DOHH2 (cell line): ENCODE results near the gene TMTC2.

ENCODE experiments used
- H3F3A ChIP-seq: fragments of 200-600 bp; sonication (generic), shearing (Covaris generic); 2 replicates; pipeline ENCODE4 v1.6.0; 2016; ENCODE audit warnings: antibody characterized with exemption, mild to moderate bottlenecking; ENCODE audit not compliant: control insufficient read depth, insufficient read depth
- H3K27ac ChIP-seq: fragments of 200-600 bp; sonication (generic); 2 replicates; pipeline ENCODE4 v1.5.1; 2014; ENCODE audit warnings: low read depth, mild to moderate bottlenecking, low read length, moderate library complexity
- H3K27me3 ChIP-seq: fragments of 200-600 bp; sonication (generic); 2 replicates; pipeline ENCODE4 v1.6.1; 2014; ENCODE audit warnings: mild to moderate bottlenecking, low read length, mixed read lengths; ENCODE audit not compliant: control insufficient read depth
- H3K36me3 ChIP-seq: fragments of 200-600 bp; sonication (generic); 2 replicates; pipeline ENCODE4 v1.6.1; 2014; ENCODE audit warnings: mild to moderate bottlenecking, low read length, moderate library complexity, mixed read lengths; ENCODE audit not compliant: control insufficient read depth
- H3K4me1 ChIP-seq: fragments of 200-600 bp; sonication (generic); 2 replicates; pipeline ENCODE4 v1.6.1; 2014; ENCODE audit warnings: mild to moderate bottlenecking, low read length, mixed read lengths; ENCODE audit not compliant: control insufficient read depth
- H3K4me2 ChIP-seq: fragments of 200-600 bp; sonication (generic); 2 replicates; pipeline ENCODE4 v1.6.0; 2014; ENCODE audit warnings: mild to moderate bottlenecking, low read length, moderate library complexity
- H3K4me3 ChIP-seq: fragments of 200-600 bp; sonication (generic); 2 replicates; pipeline ENCODE4 v1.5.1; 2014; ENCODE audit warnings: mild to moderate bottlenecking, low read length, mixed read lengths
- H3K79me2 ChIP-seq: fragments of 200-600 bp; sonication (generic); 2 replicates; pipeline ENCODE4 v1.6.1; 2014; ENCODE audit warnings: mild to moderate bottlenecking, low read length, mixed read lengths; ENCODE audit not compliant: control insufficient read depth
- H3K9me2 ChIP-seq: fragments of 200-600 bp; sonication (generic); replicated peaks from 2 replicates; pipeline ENCODE4 v1.6.1; 2014; ENCODE audit warnings: mild to moderate bottlenecking, low read length, mixed read lengths; ENCODE audit not compliant: control insufficient read depth
- H3K9me3 ChIP-seq: fragments of 200-600 bp; sonication (generic); 2 replicates; pipeline ENCODE4 v1.6.1; 2014; ENCODE audit warnings: antibody characterized with exemption, low read length, mixed read lengths; ENCODE audit not compliant: control insufficient read depth, insufficient read depth
- H4K20me1 ChIP-seq: fragments of 200-600 bp; sonication (generic); 2 replicates; pipeline ENCODE4 v1.6.0; 2014; ENCODE audit warnings: low read depth, mild to moderate bottlenecking, antibody characterized with exemption, low read length, moderate library complexity; ENCODE audit not compliant: control insufficient read depth, insufficient read depth
- EZH2phosphoT487 ChIP-seq: fragments of 200-600 bp; sonication (generic); IDR thresholded peaks from 2 replicates; pipeline ENCODE4 v1.6.1; 2017; ENCODE audit warnings: borderline replicate concordance, mild to moderate bottlenecking, antibody characterized with exemption, low read length, moderate library complexity, mixed read lengths
- TF ChIP-seq, protein P1 (sequence below): fragments of 200-600 bp; sonication (generic); IDR thresholded peaks from one replicate; pipeline ENCODE4 v1.5.1; 2014; ENCODE audit warnings: antibody characterized with exemption, mild to moderate bottlenecking, low read depth, low read length; ENCODE audit not compliant: poor library complexity, severe bottlenecking

The TMTC2 gene

DNA sequence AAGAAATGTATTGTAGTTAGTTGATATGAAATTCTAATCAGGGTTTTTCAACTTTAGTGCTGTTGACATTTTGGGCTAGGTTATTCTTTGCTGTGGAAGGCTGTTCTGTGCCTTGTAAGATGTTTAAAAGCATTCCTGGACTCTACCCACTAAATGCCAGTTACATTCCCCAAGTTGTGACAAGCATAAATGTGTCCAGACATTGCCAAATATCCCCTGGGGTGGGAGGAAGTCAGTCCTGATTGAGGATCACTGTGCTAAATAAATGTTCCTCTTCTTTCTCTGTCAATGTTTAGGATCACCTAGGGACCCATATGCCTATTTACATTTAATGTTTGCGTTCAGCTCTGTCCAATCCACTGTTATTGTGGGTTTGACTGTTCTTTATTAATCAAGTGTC is 268.3 kb downstream of the TMTC2 start:
- Histone ChIP-seq H4K20me1 (no peaks in the 10 kb centered on the region), H3K9me2 (no peaks in the 10 kb centered on the region; the same call in 1 of the 2 replicates), H3K27ac (no peak overlapping the region), H3F3A (no peaks in the 10 kb centered on the region), H3K9me3 (no peaks in the 10 kb centered on the region), H3K27me3 (no peaks in the 10 kb centered on the region), H3K4me2 (no peak overlapping the region), H3K36me3 (no peaks in the 10 kb centered on the region), H3K4me3 (no peak overlapping the region), H3K4me1 (no peaks in the 10 kb centered on the region), H3K79me2 (no peaks in the 10 kb centered on the region)
- TF ChIP-seq EZH2phosphoT487: no peak
- TF ChIP-seq, protein P1, sequence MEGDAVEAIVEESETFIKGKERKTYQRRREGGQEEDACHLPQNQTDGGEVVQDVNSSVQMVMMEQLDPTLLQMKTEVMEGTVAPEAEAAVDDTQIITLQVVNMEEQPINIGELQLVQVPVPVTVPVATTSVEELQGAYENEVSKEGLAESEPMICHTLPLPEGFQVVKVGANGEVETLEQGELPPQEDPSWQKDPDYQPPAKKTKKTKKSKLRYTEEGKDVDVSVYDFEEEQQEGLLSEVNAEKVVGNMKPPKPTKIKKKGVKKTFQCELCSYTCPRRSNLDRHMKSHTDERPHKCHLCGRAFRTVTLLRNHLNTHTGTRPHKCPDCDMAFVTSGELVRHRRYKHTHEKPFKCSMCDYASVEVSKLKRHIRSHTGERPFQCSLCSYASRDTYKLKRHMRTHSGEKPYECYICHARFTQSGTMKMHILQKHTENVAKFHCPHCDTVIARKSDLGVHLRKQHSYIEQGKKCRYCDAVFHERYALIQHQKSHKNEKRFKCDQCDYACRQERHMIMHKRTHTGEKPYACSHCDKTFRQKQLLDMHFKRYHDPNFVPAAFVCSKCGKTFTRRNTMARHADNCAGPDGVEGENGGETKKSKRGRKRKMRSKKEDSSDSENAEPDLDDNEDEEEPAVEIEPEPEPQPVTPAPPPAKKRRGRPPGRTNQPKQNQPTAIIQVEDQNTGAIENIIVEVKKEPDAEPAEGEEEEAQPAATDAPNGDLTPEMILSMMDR: no peak

DNA sequence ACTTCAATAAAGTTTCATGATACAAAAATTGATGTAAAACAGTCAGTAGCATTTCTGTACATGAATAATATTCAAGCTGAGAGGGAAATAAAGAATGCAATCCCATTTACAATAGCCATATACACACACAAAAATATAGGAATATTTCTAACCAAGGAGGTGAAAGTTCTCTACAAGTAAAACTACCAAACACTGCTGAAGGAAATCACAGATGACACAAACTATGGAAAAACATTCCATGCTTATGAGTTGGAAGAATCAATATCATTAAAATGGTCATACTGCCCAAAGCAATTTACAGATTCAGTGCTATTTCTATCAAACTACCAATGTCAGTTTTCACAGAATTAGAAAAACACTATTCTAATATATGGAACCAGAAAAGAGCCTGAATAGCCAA is 272.3 kb downstream of the TMTC2 start:
- H3K4me1 ChIP-seq: no peaks in the 10 kb centered on the region

DNA sequence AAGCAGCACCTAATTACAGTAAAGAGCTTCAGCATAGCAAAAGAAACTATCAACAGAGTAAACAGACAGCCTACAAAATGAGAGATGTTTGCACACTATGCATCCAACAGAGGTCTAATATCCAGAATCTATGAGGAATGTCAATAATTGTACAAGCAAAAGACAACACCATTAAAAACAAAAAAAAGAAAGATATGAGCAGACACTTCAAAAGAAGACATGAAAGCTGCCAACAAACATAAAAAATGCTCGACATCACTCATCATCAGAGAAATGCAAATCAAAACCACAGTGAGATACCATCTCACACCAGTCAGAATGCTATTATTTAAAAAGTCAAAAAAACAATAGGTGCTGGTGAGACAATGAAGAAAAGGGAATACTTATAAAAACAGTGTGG is 273.1 kb downstream of the TMTC2 start:
- H3K79me2 ChIP-seq: no peaks in the 10 kb centered on the region
- no peaks in the 10 kb centered on the region; the same call in 1 of the 2 replicates for H3K9me2 ChIP-seq
- no peaks in the 10 kb centered on the region for H3F3A ChIP-seq
- H3K9me3 ChIP-seq: no peaks in the 10 kb centered on the region
- H3K4me1 ChIP-seq: no peaks in the 10 kb centered on the region
- no peak overlapping the region for H3K4me3 ChIP-seq
- TF ChIP-seq, protein P1: no peak
- TF ChIP-seq EZH2phosphoT487: no peak
- H3K4me2 ChIP-seq: no peak overlapping the region
- H3K36me3 ChIP-seq: no peaks in the 10 kb centered on the region
- H3K27ac ChIP-seq: no peak overlapping the region
- no peaks in the 10 kb centered on the region for H3K27me3 ChIP-seq
- no peaks in the 10 kb centered on the region for H4K20me1 ChIP-seq

More for the DNA sequence above, 272.3 kb downstream of the TMTC2 start:
- TF ChIP-seq, protein P1: no peak
- TF ChIP-seq EZH2phosphoT487: no peak
- Histone ChIP-seq H4K20me1 (no peaks in the 10 kb centered on the region), H3K79me2 (no peaks in the 10 kb centered on the region), H3K9me2 (no peaks in the 10 kb centered on the region; the same call in 1 of the 2 replicates), H3F3A (no peaks in the 10 kb centered on the region), H3K4me3 (no peak overlapping the region), H3K27ac (no peak overlapping the region), H3K27me3 (no peaks in the 10 kb centered on the region), H3K36me3 (no peaks in the 10 kb centered on the region), H3K4me2 (no peak overlapping the region), H3K9me3 (no peaks in the 10 kb centered on the region)

DNA sequence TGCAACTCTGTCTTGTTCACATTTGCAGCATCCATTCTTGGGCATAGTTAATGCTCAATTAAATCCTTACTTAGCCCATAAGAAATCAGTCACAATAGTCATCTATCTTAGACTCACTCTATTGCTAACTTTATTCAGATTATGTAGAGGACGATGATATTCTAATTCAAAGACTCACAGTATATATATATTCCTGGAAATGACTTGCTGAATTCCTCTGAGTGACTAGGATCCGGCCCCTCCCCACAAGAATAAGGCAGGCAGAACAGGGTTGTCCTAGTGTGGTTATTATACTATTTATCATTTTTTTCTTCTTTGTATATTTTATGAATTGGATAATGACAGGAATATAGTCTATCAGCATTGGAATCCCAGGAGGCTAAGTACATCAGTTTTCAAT is 275.1 kb downstream of the TMTC2 start:
- H3F3A ChIP-seq: no peaks in the 10 kb centered on the region
- no peaks in the 10 kb centered on the region for H3K9me3 ChIP-seq
- no peaks in the 10 kb centered on the region for H4K20me1 ChIP-seq
- no peak overlapping the region for H3K4me2 ChIP-seq
- no peak overlapping the region for H3K27ac ChIP-seq
- no peaks in the 10 kb centered on the region for H3K36me3 ChIP-seq
- no peaks in the 10 kb centered on the region for H3K27me3 ChIP-seq
- no peaks in the 10 kb centered on the region for H3K9me2 ChIP-seq
- H3K4me1 ChIP-seq: no peaks in the 10 kb centered on the region
- H3K4me3 ChIP-seq: no peak overlapping the region
- H3K79me2 ChIP-seq: no peaks in the 10 kb centered on the region
- TF ChIP-seq, protein P1: no peak
- no peak for TF ChIP-seq EZH2phosphoT487
